Measurements from ENCODE around the gene TBC1D16.

TBC1D16 gene

DNA sequence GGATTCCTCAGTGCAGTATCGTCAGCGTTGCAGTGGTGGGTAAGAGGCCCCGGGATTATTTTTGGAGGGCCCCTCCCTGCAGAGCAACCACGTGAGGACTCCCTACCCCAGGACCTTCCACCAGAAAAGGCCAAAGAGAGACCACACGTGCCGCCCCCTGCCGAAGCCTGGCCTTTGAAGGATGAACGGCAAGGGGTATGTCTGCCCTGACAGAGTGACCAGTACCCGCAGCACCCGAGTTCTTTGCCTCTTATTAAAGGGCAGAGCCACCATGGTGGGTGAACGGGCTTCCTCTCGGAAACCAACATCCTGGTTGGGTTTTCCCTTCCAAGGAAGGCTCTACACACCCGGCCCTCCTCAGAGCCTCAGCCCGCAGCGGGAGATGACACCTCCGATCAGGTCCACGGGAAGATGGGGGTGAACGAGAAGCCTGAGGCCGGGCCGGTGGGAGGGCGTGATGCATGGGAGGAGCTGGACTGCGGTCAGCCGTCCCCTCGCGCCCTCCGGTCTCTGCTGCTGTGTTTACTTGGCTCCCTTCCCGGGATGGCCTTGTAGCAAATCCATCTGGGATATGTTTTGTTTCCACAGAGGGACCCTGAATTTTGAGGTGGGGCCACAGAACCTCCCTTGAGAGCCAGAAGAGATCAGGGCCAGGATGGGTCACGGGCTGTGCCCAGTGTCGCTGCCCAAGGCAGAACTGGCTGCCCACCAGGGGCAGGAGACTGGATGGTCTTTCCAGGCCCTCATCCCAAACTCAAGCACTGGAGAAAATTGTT, 49.1 kb downstream of the TBC1D16 start:
- DNase-seq, result no peak

DNA sequence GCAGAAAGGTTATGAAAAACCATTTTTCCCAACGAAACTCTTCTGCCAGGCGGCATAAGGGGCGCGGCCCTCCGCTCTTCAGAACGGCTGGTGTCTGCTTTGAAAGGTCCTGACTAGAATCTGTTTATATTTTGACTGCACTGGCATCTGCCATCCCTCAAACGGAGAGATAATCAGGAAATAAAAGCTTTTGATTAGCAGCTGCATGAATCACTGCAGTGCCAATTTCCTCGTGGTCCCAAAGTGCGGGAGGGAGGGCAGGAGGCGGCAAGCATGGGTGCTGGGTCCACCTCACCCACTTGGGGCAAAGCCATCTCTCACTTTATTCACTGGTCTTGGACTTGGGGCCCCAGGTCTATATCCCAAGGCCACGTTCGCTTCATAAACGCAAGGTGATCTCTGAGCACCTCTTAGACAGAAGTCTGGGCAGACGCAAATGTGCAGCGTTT, 49.7 kb downstream of the TBC1D16 start:
- DNase-seq, result no peak

DNA sequence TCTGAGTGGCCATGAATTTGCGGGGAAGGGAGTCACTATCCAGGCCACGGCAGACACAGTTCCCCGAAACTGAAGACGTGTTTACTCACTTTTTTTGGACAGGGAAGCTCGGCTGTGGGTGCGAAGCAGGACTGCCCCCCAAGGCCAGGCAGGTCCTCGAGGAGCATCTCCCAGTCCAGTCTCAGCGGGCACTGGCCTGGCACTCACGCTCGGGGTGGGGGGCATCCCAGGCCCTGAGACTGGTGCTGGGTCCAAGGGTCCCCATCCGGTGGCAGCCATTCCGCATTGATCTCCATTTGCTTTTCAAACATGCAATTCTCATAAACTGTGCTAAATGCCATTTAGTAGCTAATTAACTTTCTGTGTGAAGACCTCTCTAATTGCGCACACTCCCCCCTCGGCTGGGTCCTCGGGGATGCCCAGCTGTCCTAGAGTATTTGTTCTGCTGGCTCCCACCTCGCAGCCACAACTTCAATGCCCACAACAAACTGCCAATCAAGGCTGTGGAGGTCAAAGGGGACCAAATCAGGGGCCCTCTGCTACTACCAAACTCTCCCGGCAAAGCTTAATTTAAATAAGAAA, 50.2 kb downstream of the TBC1D16 start:
- DNase-seq, result no peak

DNA sequence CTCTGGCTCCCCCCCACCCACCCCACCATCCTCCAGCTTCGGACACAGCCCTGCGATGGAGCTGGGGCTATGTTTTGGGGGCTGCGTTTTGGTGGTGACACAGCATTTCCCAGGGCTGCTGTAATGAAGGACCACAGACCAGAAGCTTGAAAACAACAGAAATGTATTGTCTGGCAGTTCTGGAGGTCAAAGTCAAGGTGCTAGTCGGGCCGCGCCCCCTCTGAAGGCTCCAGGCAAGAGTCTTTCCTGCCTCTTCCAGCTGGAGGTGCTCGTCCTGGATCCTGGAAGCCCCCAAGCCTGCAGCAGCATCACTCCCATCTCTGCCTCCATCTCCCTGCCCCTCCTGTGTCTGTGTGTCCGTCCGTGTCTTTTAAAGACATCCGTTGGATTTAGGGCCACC, 50.8 kb downstream of the TBC1D16 start:
- DNase-seq, result no peak

DNA sequence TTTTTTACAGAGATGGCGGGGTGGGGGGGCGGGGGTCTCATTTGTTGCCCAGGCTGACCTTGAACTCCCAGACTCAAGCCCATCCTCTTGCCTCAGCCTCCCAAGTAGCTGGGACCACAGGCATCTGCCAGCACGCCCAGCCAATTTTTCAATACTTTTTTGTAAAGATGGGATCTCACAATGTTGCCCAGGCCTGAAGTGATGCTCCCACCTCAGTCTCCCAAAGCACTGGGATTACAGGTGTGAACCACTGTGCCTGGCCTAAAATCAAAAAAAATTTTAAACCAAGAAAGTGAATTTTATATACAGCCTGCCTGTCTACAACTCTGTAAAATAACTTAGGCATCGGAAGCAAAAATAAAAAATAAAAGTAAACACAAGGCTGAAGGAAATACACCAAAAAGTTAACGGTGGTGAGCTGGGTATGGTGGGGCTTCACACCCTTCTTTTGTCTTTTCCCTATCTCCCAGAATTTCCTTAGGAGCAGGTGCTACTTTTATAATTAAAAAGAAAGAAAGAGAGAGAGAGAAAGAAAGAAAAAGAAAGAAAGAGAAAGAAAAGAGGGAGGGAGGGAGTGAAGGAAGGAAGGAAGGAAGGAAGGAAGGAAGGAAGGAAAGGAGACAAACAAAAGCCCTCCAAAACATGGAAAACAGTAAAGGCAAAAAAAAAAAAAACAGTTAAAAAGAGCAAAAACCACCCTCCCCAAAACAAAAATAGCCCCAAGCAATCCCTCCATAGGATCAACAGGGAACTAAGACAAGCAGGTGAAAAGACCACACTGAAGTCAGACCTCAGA, 51.4 kb downstream of the TBC1D16 start:
- DNase-seq, result no peak

DNA sequence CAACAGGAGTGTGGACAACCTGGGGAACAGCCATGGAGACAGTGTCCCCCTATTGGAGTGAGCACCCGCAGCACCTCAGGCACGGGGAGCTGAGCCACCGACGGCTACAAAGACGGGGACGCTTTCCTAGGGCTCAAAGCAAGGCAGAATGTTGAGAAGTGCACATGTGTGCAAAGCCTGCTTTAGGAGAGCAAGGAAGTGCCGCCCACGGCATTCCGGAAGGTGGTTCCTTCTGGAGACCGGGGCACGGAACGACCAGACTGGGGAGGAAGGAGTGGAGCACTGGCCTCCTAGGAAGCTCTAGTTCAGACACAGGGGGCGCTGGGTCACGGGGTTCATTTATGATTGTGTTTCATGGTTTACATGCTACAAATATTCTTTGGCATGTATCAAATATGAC, 52.2 kb downstream of the TBC1D16 start:
- DNase-seq, result no peak

DNA sequence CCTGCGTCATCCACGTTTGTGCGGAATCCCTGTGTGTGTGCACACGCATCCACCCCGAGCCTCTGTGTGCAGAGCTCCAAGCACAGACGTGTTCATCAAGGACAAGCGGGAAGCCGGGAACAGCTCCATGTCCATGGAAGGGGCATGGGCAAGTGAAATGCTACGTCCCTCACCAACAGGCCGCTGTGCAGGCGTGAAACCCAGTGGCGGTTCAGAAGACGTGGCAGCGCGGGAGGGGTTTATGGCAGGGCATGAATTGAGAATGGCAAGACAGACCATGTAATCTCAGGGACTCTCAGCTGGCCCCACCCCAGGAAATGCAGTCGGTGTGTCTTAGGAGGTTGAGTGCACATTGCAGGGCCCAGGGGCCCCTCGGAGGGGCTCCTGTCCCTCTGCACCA, 52.7 kb downstream of the TBC1D16 start:
- no peak for DNase-seq

DNA sequence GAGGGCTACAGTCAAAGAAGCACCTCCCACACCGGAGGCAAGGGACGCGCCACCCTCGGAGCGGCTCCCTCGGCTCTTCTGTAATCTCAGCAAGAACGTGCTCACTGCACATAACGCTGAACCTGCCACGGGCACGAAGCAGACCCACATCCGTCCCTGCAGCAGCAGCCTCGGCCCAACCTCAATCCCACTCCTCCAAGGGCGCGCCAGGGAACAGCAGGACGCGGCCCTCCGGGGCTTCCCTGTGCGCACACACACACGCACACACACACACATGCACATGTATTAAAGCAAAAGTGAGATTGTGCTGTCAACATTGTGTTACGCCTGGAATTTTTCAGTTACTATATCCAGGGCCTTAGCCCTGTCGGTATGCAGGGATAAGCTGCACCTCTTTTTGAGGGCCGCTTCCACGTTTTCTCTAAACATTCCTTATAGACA, 54.0 kb downstream of the TBC1D16 start:
- no peak for DNase-seq

DNA sequence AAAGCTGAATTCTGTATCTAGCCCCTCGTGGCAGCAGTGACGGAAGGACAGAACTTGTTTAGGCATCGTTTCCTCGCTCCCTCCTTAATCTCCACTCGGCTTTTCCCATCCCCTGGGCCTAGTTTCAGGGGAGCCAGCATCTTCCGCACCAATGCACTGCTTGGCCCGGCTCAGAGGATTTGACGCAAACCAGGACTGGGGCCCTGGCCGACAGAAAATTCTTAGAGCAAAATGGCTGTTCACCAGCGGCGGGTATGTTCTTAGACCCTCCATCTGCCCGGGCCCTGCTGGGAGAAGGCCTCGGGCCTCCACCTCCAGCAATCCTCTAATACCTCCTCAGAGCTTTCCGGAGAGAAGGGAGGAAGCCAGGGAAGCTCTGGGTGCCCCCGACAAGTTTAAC, 54.6 kb downstream of the TBC1D16 start:
- DNase-seq, result no peak

DNA sequence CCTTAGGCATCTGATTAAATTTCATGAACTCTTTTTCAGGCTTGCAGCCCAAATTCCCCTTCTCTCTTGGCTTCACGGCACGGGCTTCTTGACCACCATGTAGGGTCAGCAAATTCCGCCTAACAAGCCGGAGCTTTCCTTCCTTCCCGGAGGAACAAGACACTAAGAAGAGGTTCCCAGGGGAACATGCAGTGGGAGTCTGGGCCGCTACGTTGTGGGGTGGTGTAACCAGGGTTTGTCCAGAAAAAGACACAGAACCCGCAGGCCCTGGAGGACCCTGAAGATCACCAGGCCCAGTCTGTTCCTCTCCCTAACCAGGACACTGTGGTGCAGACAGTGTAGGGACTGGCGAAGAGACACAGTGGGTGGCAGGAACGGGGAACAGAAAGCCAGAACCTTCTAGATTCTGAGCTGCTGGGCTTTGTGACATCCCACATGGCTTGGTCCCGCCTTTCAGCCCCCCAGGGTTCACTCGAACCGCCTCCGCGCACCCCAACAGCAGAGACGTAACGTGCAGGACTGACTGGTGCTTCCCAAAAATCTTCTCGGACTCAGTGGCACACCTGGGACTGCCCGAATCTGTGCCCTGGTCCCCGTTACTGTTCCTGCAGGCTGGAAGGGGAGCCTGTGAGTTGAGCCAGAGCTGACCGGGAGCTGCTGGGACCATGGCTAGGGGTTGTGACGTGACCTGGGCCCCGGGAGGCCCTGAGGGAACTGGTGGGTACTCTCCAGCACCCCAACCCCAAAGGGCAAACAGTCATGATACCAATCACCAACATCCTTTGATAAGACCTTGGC, 55.2 kb downstream of the TBC1D16 start:
- no peak for DNase-seq

DNA sequence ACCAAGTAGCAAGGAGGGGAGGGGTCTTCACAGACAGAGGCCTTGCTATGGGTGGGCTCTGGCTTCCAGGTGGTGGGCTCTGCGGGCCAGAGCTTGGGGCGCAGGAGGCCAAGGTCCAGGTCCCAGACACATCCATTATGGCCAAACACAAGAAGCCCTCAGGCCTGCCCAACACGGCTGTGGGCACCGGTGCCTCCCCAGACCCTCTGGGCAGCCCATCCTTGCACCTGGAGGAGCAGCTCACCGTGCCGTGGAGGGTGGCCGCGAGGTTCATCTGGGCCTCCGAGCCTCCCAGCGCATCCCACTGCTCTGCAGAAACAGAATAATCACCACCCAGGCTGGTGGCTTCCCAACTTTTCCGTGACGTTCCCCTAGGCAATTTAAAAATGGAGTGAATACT, 55.9 kb downstream of the TBC1D16 start:
- DNase-seq, result no peak

DNA sequence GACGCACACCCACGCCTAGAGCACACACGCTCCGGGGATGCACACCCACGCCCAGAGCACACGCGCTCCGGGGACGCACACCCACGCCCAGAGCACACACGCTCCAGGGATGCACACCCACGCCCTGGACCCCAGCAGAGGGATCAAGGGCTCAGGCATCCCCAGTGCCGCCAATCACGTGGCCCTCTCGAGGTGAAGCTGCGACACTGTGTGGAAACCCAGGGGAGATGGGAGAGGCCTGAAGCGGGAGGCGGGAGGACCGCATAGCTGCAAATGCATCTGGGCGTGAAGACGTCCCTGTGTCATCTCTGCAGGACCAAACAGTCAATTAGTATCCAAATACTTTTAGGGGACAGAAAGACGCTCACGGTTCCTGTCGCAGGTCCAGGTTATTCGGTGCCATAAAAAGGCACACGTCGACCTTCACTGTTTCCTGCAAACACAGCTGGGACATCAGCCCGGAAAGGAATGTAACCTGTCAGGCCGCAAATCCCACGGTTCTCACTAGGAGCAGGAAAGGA, 56.4 kb downstream of the TBC1D16 start:
- DNase-seq, result no peak

DNA sequence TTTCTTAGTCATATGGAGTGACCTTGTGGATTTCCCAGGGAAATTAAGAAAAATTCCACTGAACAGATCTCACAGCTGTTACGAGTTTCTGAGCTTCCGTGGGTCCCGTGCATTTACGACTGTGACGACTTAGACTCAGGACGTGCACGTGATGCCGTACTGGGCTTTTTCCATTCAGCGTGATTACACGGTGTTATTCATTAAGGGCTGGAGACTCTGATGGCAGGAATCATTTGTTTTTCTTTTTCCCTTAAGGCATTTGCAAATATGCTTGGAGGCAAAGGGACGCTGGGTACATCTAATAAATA, 57.2 kb downstream of the TBC1D16 start:
- no peak for DNase-seq

DNA sequence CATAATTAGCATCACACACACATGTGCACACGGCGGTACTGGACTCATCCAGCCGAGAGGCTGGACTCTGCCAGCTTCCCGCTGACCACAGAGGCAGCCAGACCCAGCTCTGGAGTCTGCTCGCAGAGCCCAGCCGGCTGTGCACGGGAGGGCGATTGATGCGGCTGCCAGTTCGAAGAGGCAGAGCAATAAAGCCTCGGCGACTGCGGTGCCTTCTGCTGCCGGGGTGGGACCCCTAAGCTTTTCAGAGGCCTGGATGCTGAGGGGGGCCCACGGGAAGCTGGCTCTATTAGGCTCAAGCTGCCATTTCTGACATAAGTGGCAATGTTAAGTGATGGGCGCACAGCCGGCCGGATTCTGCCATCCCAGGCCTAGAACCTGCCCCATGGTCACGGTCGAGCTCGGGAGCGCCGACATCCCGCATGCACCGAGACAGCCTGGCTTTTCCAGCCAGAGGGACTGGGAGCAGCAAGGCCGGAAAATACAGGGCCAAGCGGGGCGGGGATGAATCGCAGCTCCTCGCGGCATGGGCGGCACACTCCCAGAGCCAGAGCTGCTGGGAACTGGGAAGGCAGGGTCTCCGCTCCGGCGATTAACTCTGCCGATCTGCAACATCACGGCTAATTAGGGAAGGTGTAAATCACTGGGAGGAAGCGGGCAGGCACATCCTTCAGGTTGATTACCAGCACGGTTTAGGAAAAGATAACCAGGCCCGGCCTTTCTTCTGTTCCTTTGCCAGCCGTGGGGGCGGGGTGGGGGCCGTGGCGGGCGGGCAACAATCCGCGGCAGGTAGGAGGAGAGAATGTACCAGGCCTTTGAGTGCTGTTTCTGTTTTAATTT, 57.7 kb downstream of the TBC1D16 start:
- no peak for DNase-seq

DNA sequence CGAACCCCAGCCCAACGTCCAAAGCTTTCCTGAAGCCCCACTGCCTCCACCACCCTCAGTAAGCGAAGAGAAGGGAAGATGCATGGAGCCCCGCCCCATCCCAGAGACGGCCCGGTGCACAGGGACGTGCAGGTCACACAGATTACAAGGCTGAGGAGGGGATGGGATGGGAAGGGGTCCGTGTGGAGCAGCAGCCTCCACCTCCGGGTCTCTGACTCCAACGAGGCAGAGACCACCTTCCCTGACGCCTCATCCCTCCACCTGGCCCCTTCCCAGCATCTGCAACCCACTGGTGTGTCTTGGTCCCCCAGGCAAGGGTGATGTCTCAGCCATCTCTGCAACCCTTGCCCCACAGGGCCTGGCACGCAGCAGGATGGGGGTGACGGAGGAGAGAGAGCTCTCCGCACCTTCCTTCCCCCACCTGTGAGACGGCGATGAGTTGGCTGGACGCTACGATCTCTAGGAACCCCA, 58.5 kb downstream of the TBC1D16 start:
- no peak for DNase-seq

DNA sequence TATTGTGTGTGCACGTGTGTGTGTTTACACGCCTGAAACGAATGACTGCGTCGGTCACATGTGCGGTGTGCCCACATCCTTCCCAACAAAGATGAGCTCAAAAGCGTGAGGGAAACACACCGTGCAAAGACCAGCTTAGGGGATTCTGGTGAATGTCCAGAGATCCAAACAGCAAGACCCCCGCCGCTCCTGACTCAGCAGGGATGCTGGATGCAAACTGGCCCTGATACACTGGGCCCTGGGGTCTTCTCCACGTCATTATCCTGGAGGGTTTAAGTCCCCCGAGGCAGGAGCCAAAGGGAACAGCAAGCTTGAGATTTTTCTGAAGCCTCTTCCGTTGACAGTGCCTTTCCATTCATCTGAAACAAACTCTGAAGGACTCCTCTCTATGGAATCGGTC, 59.2 kb downstream of the TBC1D16 start:
- no peak for DNase-seq

DNA sequence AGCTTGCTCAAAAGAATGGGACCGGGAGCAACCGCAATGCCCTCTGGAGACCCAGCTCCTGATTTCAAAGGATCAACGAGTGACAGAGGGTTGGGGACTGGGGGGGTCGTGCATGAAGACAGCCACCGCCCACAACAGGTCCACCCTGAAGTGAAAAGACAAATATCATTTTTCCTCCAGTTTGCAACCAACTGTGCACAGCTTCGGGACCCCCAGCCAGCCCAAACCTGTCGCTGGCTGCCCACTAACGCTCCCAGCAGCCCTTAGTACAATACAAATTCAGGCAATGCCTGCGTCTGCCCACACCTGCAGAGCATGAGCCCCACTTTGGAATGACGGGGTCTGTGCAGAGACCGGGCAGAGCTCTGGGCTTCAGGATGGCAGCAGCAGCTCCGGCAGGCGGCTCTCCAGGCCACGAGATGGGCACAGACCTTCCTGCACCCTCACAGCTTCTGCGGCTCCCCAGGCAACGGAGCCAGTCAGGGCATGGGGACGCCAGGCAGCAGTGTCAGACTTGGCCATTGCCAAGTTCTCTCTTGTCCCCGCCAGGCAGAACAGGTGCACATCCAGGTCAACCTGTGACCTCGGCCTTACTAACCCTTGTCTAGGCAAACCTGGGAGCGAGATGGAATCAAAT, 60.1 kb downstream of the TBC1D16 start:
- DNase-seq, result no peak

DNA sequence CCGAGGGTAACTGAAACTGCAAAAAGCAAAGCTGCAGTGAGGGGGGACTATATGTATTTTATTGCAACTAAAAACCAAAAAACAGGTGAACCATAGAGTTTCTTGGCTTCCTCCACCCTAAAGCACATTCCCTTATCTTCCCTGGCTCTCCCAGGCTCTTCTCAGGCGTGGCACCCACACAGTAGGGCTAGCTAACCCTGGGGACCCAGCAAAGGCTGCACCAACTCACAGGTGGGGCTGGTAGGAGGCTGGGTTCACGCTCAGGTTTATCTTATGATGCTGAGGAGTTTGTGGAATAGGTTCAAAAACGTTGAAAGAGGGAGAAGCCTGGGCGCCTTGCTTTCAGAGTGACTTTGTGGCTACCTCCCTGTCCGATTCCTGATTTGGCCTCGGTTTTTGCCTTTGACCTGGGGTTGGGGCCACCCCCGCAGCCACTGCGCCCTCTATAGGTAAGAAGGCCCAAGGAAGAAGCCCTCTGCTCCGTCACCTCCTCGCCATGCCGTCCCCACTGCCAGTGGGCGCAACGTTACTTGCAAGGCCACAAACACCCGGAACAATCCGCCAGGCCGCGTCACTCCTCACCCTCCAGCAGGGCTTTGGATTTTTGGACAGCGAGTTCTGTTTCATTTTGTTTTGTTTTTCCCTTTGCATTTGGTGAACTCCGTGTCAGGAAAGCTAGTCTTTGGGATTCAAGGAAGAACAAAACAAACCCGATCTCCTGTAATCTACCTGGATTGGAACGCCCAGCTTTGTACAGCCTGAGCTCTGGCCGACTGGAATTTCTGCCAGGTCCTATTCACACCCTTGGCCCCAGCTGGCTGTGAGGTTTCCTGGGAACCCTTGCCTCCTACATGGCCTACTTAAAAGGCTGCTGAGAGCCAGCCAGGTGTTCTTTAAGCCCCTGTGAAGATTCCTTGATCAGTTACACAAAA, 60.8 kb downstream of the TBC1D16 start:
- DNase-seq, result no peak

DNA sequence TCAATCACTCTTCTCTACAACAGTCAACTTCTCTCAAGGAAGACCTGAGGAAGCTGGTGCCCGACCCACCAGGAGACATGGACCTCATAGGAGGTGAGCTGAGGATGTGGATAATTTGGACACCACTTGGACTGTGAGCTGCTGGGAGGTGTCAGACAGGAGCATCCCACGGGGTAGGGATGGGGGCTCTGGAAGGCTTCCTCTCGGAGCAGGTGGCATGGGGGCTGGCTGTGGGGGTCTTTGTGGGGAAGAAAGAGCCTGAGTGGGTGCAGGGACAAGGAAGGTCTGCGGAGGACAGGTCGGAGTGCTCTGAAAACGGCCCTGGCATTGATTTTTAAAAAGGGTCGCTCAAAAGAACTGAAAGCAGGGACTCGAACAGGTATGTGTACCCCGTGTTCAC, 64.0 kb downstream of the TBC1D16 start:
- DNase-seq, result no peak

DNA sequence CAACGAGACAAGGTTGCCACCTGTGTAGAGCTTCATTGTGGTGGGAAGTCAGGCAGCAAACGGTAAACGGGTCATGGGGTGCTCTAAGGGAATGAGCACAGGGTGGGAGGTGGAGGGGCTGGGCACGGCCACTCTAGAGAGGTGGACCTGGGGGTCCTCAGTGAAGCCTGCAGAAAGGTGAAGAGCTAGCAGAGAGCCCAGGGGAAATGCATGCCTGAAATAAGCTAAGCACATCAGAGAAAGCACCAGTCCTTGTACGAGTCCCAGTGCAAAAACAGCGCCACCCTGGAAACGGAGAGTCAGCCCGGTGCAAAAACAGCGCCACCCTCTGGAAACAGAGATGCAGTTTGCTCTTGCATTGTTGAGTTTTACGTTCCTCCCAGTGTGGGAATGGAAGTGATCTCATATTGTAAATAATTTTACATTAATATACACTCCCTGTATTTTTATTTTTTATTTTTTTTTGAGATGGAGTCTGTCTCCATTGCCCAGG, 65.0 kb downstream of the TBC1D16 start:
- DNase-seq, result no peak

Data from CD4-positive, alpha-beta T cell treated with Interleukin-4 for 4 hours (primary cell).